Lower leg skin (tissue), 4 donors: Measurements from ENCODE around the gene CLEC18C. TPM values are rescaled to one million over a fixed set of nuclear protein-coding genes. Genes with fewer than 3 reads are reported as not detected.
"Not testable (repeated sequence)": the region's sequence is repeated elsewhere in the genome, so short reads cannot be mapped to it uniquely, and the experiment has no call there.

Experiments
- DNase-seq, 2 donors: peaks; one replicate each; pipeline ENCODE4 v3.0.0-alpha.2; 2019; ENCODE audit warnings: low spot score in 2 of 2
- H3K4me3 ChIP-seq: fragments of 200-600 bp; sonication (generic); 2 replicates; pipeline ENCODE4 v1.5.1; 2017; ENCODE audit warnings: mild to moderate bottlenecking, low read depth; ENCODE audit not compliant: poor library complexity, severe bottlenecking
- WGBS, 2 donors: methylation state at CpG; one replicate each; pipeline ENCODE4 v1.1.5; 2018; 5-methylcytosine and 5-hydroxymethylcytosine counted together
- intact Hi-C: fragments of 100-400 bp; cut with DNase I; formaldehyde crosslinking; loops from one replicate; pipeline ENCODE4 v1.15.0; 2023; ENCODE audit warnings: low total_unique reads
- total RNA-seq, 4 donors: library from RNA; depleted of rRNA; stranded (reverse); fragments of >200 nt; gene quantifications; one replicate each; pipeline ENCODE4 v1.1.0, GENCODE V29; 2016

Gene CLEC18C
- under 1 TPM in 1 of 4 donors, not detected in 3; 0.34 TPM for total RNA-seq

- DNase-seq, intact Hi-C loops, H3K4me3 ChIP-seq: not testable (repeated sequence)
- 70 to 80% methylated on average over 8 of the region's 21 CpGs for WGBS, 2 donors
Observed at GRCh38 chr16:70173212-70173837, at the start of gene CLEC18C. TSS of gene CLEC18C (plus strand) at chr16:70173787. CDS start at chr16:70174279, 492 bp downstream.

- intact Hi-C loops, H3K4me3 ChIP-seq, DNase-seq: not testable (repeated sequence)
- 84 to 85% methylated on average over 14 of the region's 14 CpGs for WGBS, 2 donors
Observed at GRCh38 chr16:70123822-70124221, 49.8 kb upstream of the CLEC18C start.

GRCh38 chr16:70126226-70126625 is 47.4 kb upstream of the CLEC18C start:
- H3K4me3 ChIP-seq, intact Hi-C loops, DNase-seq: not testable (repeated sequence)
- WGBS, 2 donors = 93 to 96% methylated on average over 11 of the region's 11 CpGs

- intact Hi-C loops, H3K4me3 ChIP-seq, DNase-seq: not testable (repeated sequence)
- WGBS, 2 donors = 58 to 75% methylated on average over 5 of the region's 5 CpGs
Observed at GRCh38 chr16:70127706-70128105, 45.9 kb upstream of the CLEC18C start.

GRCh38 chr16:70128844-70129243 is 44.7 kb upstream of the CLEC18C start:
- intact Hi-C loops, DNase-seq, H3K4me3 ChIP-seq: not testable (repeated sequence)
- WGBS, 2 donors = 89 to 91% methylated on average over 6 to 8 of the region's 10 CpGs

- intact Hi-C loops, H3K4me3 ChIP-seq, DNase-seq: not testable (repeated sequence)
- WGBS, 2 donors = 93 to 95% methylated on average over 8 of the region's 8 CpGs
Observed at GRCh38 chr16:70135796-70136195, 37.8 kb upstream of the CLEC18C start.

DNA sequence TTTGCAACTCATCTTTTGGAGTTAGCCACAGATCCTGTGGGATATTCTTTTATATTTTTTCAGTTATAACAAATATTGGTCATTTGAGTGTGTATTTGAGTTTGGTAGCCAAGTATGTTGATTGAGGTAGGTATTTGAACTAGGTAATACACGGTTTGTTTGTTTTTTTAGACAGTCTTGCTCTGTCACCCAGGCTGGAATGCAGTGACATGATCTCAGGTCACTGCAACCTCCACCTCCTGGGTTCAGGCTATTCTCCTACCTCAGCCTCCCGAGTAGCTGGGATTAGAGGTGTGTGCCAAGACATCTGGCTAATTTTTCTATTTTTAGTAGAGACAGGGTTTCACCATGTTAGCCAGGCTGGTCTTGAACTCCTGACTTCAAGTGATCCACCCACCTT is 37.0 kb upstream of the CLEC18C start:
- intact Hi-C loops, DNase-seq, H3K4me3 ChIP-seq: not testable (repeated sequence)
- WGBS, 2 donors = 67 to 81% methylated on average over 2 of the region's 2 CpGs

GRCh38 chr16:70142739-70143138 is 30.8 kb upstream of the CLEC18C start:
- 97 to 98% methylated on average over 10 of the region's 10 CpGs for WGBS, 2 donors

GRCh38 chr16:70143231-70143895 is 30.2 kb upstream of the CLEC18C start:
- 74 to 83% methylated on average over 9 of the region's 9 CpGs for WGBS, 2 donors
- DNase-seq, H3K4me3 ChIP-seq, intact Hi-C loops: not testable (repeated sequence)

More at GRCh38 chr16:70142739-70143138, 30.8 kb upstream of the CLEC18C start:
- DNase-seq, intact Hi-C loops, H3K4me3 ChIP-seq: not testable (repeated sequence)

- H3K4me3 ChIP-seq, DNase-seq, intact Hi-C loops: not testable (repeated sequence)
- 87% methylated on average over 11 of the region's 11 CpGs for WGBS, 2 donors
Observed at GRCh38 chr16:70147853-70148252, 25.7 kb upstream of the CLEC18C start.

- WGBS, 2 donors = 93 to 94% methylated on average over 6 of the region's 6 CpGs
- H3K4me3 ChIP-seq, intact Hi-C loops, DNase-seq: not testable (repeated sequence)
Observed at GRCh38 chr16:70148453-70148852, 25.1 kb upstream of the CLEC18C start.

DNA sequence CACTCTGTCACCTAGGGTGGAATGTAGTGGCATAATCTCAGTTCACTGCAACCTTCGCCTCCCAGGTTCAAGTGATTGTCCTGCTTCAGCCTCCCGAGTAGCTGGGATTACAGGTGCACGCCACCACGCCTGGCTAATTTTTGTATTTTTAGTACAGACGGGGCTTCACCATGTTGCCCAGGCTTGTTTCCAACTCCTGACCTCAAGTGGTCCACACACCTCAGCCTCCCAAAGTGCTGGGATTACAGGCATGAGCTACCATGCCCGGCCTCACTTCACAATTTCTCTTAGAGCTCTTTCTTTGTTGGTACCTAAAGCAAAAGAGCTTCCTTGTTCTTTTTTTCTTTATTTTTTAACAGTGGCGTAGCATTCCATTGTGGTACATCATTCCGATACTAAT is 24.3 kb upstream of the CLEC18C start:
- intact Hi-C loops, DNase-seq, H3K4me3 ChIP-seq: not testable (repeated sequence)
- WGBS, 2 donors = 98% methylated on average over 8 of the region's 8 CpGs
